ENCODE measurements around the gene CCDC178. TPM values are rescaled to one million over a fixed set of nuclear protein-coding genes. Genes with fewer than 3 reads are reported as not detected.

Gene CCDC178
- polyA plus RNA-seq, 2 of the 4 experiments (the other 2 are of a cell fraction): 0.06 TPM; not detected in 1

DNA sequence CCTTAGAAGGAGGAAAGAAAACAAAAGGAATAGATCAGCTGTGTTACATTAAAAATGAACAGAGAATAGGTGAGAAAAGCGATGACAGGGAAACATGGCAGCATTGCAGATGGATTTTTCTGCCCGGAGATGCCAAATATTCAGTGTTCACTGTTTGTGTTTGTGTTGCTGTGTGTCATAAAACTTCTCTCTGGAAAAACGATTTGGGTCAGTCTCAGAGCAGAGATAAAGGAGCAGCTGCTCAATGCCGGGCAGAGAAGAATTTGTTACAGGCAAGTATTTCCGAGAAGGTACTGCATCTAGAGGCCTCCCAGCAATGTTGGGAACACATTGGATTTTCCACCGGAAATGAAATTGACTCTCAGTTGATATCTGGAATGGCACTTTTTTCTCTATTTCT is 511.3 kb downstream of the CCDC178 start:
- no peak for TF ChIP-seq GATA3 (IDR thresholded peaks at IDR 0.05; ENCODE audit: borderline replicate concordance)
- no peak for TF ChIP-seq RNF2 (IDR thresholded peaks at IDR 0.05; ENCODE audit: borderline replicate concordance, low read depth)
- no peak for TF ChIP-seq CEBPB (IDR thresholded peaks at IDR 0.05)
- no peak for TF ChIP-seq SMC3 (IDR thresholded peaks at IDR 0.05)
- TF ChIP-seq, protein P1, sequence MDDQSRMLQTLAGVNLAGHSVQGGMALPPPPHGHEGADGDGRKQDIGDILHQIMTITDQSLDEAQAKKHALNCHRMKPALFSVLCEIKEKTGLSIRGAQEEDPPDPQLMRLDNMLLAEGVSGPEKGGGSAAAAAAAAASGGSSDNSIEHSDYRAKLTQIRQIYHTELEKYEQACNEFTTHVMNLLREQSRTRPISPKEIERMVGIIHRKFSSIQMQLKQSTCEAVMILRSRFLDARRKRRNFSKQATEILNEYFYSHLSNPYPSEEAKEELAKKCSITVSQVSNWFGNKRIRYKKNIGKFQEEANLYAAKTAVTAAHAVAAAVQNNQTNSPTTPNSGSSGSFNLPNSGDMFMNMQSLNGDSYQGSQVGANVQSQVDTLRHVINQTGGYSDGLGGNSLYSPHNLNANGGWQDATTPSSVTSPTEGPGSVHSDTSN (IDR thresholded peaks at IDR 0.05): no peak
- TF ChIP-seq ESRRA (IDR thresholded peaks at IDR 0.05; ENCODE audit: borderline replicate concordance, low read length): no peak
- no peak for TF ChIP-seq FOSL2 (IDR thresholded peaks at IDR 0.05)
- no peak for TF ChIP-seq FOSL2 (CRISPR knock-in tag; IDR thresholded peaks at IDR 0.05)
- no peak for TF ChIP-seq BHLHE40 (IDR thresholded peaks at IDR 0.05; ENCODE audit: low read depth, low read length)
- no peak for TF ChIP-seq PHF8 (IDR thresholded peaks at IDR 0.05; ENCODE audit: borderline replicate concordance, low read depth)
- no peak for TF ChIP-seq EHMT2 (IDR thresholded peaks at IDR 0.05; ENCODE audit: low read depth)
- no peak for TF ChIP-seq NPAS2 (CRISPR knock-in tag; IDR thresholded peaks at IDR 0.05; ENCODE audit: borderline replicate concordance)
- TF ChIP-seq TFCP2L1 (CRISPR knock-in tag; IDR thresholded peaks at IDR 0.05): no peak
- TF ChIP-seq, protein P2, sequence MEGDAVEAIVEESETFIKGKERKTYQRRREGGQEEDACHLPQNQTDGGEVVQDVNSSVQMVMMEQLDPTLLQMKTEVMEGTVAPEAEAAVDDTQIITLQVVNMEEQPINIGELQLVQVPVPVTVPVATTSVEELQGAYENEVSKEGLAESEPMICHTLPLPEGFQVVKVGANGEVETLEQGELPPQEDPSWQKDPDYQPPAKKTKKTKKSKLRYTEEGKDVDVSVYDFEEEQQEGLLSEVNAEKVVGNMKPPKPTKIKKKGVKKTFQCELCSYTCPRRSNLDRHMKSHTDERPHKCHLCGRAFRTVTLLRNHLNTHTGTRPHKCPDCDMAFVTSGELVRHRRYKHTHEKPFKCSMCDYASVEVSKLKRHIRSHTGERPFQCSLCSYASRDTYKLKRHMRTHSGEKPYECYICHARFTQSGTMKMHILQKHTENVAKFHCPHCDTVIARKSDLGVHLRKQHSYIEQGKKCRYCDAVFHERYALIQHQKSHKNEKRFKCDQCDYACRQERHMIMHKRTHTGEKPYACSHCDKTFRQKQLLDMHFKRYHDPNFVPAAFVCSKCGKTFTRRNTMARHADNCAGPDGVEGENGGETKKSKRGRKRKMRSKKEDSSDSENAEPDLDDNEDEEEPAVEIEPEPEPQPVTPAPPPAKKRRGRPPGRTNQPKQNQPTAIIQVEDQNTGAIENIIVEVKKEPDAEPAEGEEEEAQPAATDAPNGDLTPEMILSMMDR (IDR thresholded peaks at IDR 0.05): no peak
- TF ChIP-seq, protein P3, sequence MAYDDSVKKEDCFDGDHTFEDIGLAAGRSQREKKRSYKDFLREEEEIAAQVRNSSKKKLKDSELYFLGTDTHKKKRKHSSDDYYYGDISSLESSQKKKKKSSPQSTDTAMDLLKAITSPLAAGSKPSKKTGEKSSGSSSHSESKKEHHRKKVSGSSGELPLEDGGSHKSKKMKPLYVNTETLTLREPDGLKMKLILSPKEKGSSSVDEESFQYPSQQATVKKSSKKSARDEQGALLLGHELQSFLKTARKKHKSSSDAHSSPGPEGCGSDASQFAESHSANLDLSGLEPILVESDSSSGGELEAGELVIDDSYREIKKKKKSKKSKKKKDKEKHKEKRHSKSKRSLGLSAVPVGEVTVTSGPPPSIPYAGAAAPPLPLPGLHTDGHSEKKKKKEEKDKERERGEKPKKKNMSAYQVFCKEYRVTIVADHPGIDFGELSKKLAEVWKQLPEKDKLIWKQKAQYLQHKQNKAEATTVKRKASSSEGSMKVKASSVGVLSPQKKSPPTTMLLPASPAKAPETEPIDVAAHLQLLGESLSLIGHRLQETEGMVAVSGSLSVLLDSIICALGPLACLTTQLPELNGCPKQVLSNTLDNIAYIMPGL (CRISPR knock-in tag; IDR thresholded peaks at IDR 0.05; ENCODE audit: borderline replicate concordance): no peak
- TF ChIP-seq, protein P4, sequence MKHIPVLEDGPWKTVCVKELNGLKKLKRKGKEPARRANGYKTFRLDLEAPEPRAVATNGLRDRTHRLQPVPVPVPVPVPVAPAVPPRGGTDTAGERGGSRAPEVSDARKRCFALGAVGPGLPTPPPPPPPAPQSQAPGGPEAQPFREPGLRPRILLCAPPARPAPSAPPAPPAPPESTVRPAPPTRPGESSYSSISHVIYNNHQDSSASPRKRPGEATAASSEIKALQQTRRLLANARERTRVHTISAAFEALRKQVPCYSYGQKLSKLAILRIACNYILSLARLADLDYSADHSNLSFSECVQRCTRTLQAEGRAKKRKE (CRISPR knock-in tag; IDR thresholded peaks at IDR 0.05; ENCODE audit: low read depth): no peak
- TF ChIP-seq, protein P5, sequence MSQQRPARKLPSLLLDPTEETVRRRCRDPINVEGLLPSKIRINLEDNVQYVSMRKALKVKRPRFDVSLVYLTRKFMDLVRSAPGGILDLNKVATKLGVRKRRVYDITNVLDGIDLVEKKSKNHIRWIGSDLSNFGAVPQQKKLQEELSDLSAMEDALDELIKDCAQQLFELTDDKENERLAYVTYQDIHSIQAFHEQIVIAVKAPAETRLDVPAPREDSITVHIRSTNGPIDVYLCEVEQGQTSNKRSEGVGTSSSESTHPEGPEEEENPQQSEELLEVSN (IDR thresholded peaks at IDR 0.05; ENCODE audit: borderline replicate concordance, low read depth): no peak
- TF ChIP-seq HOXB13 (CRISPR knock-in tag; IDR thresholded peaks at IDR 0.05; ENCODE audit: low read depth): no peak
- TF ChIP-seq EHF (CRISPR knock-in tag; IDR thresholded peaks at IDR 0.05): no peak
- TF ChIP-seq FOXS1 (CRISPR knock-in tag; IDR thresholded peaks at IDR 0.05): no peak
- TF ChIP-seq ZNF302 (CRISPR knock-in tag; IDR thresholded peaks at IDR 0.05): no peak
- Histone ChIP-seq H3K9me3 (no peaks in the 10 kb centered on the region), H3K4me2 (no peak overlapping the region), H3K27ac (no peak overlapping the region), H3K4me1 (no peaks in the 10 kb centered on the region), H3K4me3 (no peak overlapping the region)
- CTCF ChIA-PET: interaction anchor here (2.2 kb wide), 1 partner anchor 36 kb away, joined by 4 read pairs; no protein-coding TSS in a partner anchor
- DNase-seq (ENCODE audit: low read depth in 1 of 2, low spot score in 1 of 2) (no peak), FAIRE-seq (no peak), ATAC-seq (no peak)
- POLR2A ChIA-PET: no interaction called here
- WGBS (ENCODE audit: missing lambda C conversion rate): 24% methylated on average over 6 of the region's 6 CpGs

DNA sequence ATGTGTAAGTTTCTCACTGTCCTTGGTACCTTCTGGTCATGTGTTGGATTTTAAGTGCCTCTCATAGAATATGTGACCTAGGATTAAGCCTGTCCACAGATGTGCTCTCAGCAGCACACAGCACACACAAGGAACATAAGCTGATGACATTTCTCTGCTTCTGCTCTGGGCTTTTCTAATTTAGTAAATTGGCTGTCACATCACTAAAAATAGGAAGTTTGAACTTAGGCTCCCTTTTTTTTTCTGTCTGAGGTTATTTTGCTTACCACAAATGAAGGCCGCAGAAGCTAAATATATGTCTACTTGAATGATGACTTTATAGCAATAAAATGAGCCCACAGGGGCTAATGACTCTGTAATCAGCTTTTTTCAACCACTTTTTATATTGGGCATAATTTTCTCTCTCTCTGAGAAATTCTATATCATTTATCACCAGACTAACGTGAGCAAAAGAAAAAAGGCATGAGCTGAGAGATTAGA is 517.5 kb downstream of the CCDC178 start:
- DNase-seq (ENCODE audit: low read depth in 1 of 2, low spot score in 1 of 2) (no peak), ATAC-seq (no peak), FAIRE-seq (no peak)
- Histone ChIP-seq H3K4me2 (no peak overlapping the region), H3K4me1 (peaks cover 9% of the 10 kb centered on the region; the same call in 1 of the 3 replicates), H3K27ac (no peak overlapping the region), H3K9me3 (no peaks in the 10 kb centered on the region), H3K4me3 (no peak overlapping the region)
- WGBS (ENCODE audit: missing lambda C conversion rate): 53% methylated on average over 2 of the region's 2 CpGs
- ChIA-PET POLR2A (no interaction called here), CTCF (interaction anchor here (1.1 kb wide), 1 partner anchor 12 kb away, joined by 3 read pairs; no protein-coding TSS in a partner anchor)
- TF ChIP-seq TP53 (CRISPR knock-in tag; IDR thresholded peaks at IDR 0.05) (no peak), ZSCAN20 (CRISPR knock-in tag; IDR thresholded peaks at IDR 0.05) (no peak), ZC3H11A (IDR thresholded peaks at IDR 0.05) (no peak), HOXB5 (CRISPR knock-in tag; IDR thresholded peaks at IDR 0.05) (no peak), MAZ (IDR thresholded peaks at IDR 0.05; ENCODE audit: borderline replicate concordance, low read depth, low read length) (no peak)
- TF ChIP-seq, protein P6, sequence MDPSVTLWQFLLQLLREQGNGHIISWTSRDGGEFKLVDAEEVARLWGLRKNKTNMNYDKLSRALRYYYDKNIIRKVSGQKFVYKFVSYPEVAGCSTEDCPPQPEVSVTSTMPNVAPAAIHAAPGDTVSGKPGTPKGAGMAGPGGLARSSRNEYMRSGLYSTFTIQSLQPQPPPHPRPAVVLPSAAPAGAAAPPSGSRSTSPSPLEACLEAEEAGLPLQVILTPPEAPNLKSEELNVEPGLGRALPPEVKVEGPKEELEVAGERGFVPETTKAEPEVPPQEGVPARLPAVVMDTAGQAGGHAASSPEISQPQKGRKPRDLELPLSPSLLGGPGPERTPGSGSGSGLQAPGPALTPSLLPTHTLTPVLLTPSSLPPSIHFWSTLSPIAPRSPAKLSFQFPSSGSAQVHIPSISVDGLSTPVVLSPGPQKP (IDR thresholded peaks at IDR 0.05; ENCODE audit: low read depth, low read length): no peak
- TF ChIP-seq, protein P7, sequence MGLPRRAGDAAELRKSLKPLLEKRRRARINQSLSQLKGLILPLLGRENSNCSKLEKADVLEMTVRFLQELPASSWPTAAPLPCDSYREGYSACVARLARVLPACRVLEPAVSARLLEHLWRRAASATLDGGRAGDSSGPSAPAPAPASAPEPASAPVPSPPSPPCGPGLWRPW (IDR thresholded peaks at IDR 0.05): no peak
- TF ChIP-seq, protein P3 (CRISPR knock-in tag; IDR thresholded peaks at IDR 0.05; ENCODE audit: borderline replicate concordance): no peak
